Liver (tissue), 9 donors: Measurements from ENCODE around the gene HSPB9. TPM values are rescaled to one million over a fixed set of nuclear protein-coding genes. Genes with fewer than 3 reads are reported as not detected.
A peak's percentile ranks its signal among the peaks of the same experiment; 100 is the strongest.

Experiments used
- DNase-seq: peaks from one replicate; pipeline ENCODE4 v3.0.0-alpha.2; 2017; ENCODE audit warnings: low spot score
- H3K27ac ChIP-seq, 2 donors: one replicate each; pipeline ENCODE4 v1.7.0; 2013; ENCODE audit warnings: inconsistent platforms in 2 of 2, low read length in 2 of 2, control low read depth in 1 of 2, low read depth in 1 of 2, mild to moderate bottlenecking in 1 of 2
- H3K27me3 ChIP-seq, 4 donors: one replicate each; pipeline versions ENCODE4 v1.6.1 to v1.7.0; 2013; ENCODE audit warnings: low read length in 3 of 4, inconsistent platforms in 1 of 4, mild to moderate bottlenecking in 1 of 4, moderate library complexity in 1 of 4; ENCODE audit not compliant: control insufficient read depth in 4 of 4, insufficient read depth in 4 of 4
- H3K36me3 ChIP-seq, 4 donors: one replicate each; pipeline versions ENCODE4 v1.6.1 to v1.7.0; 2013; ENCODE audit warnings: low read length in 3 of 4, mild to moderate bottlenecking in 3 of 4, low read depth in 1 of 4, moderate library complexity in 1 of 4; ENCODE audit not compliant: control insufficient read depth in 4 of 4, insufficient read depth in 3 of 4
- H3K4me1 ChIP-seq, 4 donors: one replicate each; pipeline versions ENCODE4 v1.6.1 to v1.7.0; 2013; ENCODE audit warnings: low read length in 3 of 4, mild to moderate bottlenecking in 3 of 4, moderate library complexity in 1 of 4; ENCODE audit not compliant: control insufficient read depth in 4 of 4, insufficient read depth in 4 of 4
- H3K4me3 ChIP-seq, 3 donors: one replicate each; pipeline versions ENCODE4 v1.6.1 to v1.7.0; 2013; ENCODE audit warnings: low read length in 3 of 3, control low read depth in 1 of 3, low read depth in 1 of 3, mild to moderate bottlenecking in 1 of 3
- H3K9ac ChIP-seq, 2 donors: one replicate each; pipeline ENCODE4 v1.7.0; 2013; ENCODE audit warnings: low read length in 2 of 2, mild to moderate bottlenecking in 2 of 2, moderate library complexity in 2 of 2, control low read depth in 1 of 2, low read depth in 1 of 2
- H3K9me3 ChIP-seq, 4 donors: one replicate each; pipeline versions ENCODE4 v1.6.1 to v1.7.0; 2013; ENCODE audit warnings: low read length in 3 of 4; ENCODE audit not compliant: control insufficient read depth in 4 of 4
- ATF3 ChIP-seq: IDR thresholded peaks from 2 replicates; pipeline ENCODE4 v1.6.1; 2016; ENCODE audit warnings: antibody characterized with exemption
- CTCF ChIP-seq: fragments of 150-350 bp; IDR thresholded peaks from 2 replicates; pipeline ENCODE4 v1.5.1; 2017; ENCODE audit warnings: improper control_type of control experiment, low read depth, low read length; ENCODE audit not compliant: missing input control
- EGR1 ChIP-seq, 2 donors: IDR thresholded peaks; 2 replicates each; pipeline ENCODE4 v1.6.1; 2016 to 2018; ENCODE audit warnings: antibody characterized with exemption in 2 of 2, low read depth in 2 of 2
- FOXA1 ChIP-seq: IDR thresholded peaks from 2 replicates; pipeline ENCODE4 v1.6.1; 2016; ENCODE audit warnings: antibody characterized with exemption
- FOXA2 ChIP-seq: IDR thresholded peaks from 2 replicates; pipeline ENCODE4 v1.6.1; 2016; ENCODE audit warnings: antibody characterized with exemption
- GABPA ChIP-seq, 2 donors: IDR thresholded peaks in 1 of 2; conservative IDR thresholded peaks in 1 of 2; 2 replicates each; pipeline ENCODE4 v1.6.1; 2016; ENCODE audit warnings: antibody characterized with exemption in 2 of 2, mild to moderate bottlenecking in 1 of 2, moderate library complexity in 1 of 2
- HNF4A ChIP-seq, 2 donors: conservative IDR thresholded peaks; 2 replicates each; pipeline ENCODE4 v1.6.1; 2016; ENCODE audit warnings: antibody characterized with exemption in 2 of 2, mild to moderate bottlenecking in 2 of 2
- HNF4G ChIP-seq: IDR thresholded peaks from 2 replicates; pipeline ENCODE4 v1.6.1; 2016; ENCODE audit warnings: antibody characterized with exemption
- JUND ChIP-seq, 2 donors: IDR thresholded peaks; 2 replicates each; pipeline ENCODE4 v1.6.1; 2016; ENCODE audit warnings: antibody characterized with exemption in 2 of 2
- NR2F2 ChIP-seq: IDR thresholded peaks from 2 replicates; pipeline ENCODE4 v1.6.1; 2016; ENCODE audit warnings: antibody characterized with exemption
- RAD21 ChIP-seq, 2 donors: IDR thresholded peaks; 2 replicates each; pipeline ENCODE4 v1.6.1; 2016; ENCODE audit warnings: antibody characterized with exemption in 2 of 2, mild to moderate bottlenecking in 2 of 2
- REST ChIP-seq: IDR thresholded peaks from 2 replicates; pipeline ENCODE4 v1.6.1; 2016; ENCODE audit warnings: antibody characterized with exemption, mild to moderate bottlenecking
- RXRA ChIP-seq, 2 donors: IDR thresholded peaks; 2 replicates each; pipeline ENCODE4 v1.6.1; 2017 to 2018; ENCODE audit warnings: antibody characterized with exemption in 2 of 2, mild to moderate bottlenecking in 1 of 2
- SP1 ChIP-seq: IDR thresholded peaks from 2 replicates; pipeline ENCODE4 v1.6.1; 2018; ENCODE audit warnings: antibody characterized with exemption, mild to moderate bottlenecking
- TAF1 ChIP-seq: conservative IDR thresholded peaks from 2 replicates; pipeline ENCODE4 v1.6.1; 2016; ENCODE audit warnings: antibody characterized with exemption, mild to moderate bottlenecking
- YY1 ChIP-seq: IDR thresholded peaks from 2 replicates; pipeline ENCODE4 v1.6.1; 2016; ENCODE audit warnings: antibody characterized with exemption, mild to moderate bottlenecking
- WGBS: extraction: QIAGEN DNeasy Blood & Tissue Kit; methylation state at CpG from one replicate; pipeline ENCODE4 v1.1.7; 2013; 5-methylcytosine and 5-hydroxymethylcytosine counted together
- polyA plus RNA-seq, 2 donors: library from polyadenylated mRNA; stranded (reverse) in 1 of 2; unstranded in 1 of 2; fragments of 200-250 nt in 1 of 2; fragments of >200 nt in 1 of 2; fragmentation: Nextera tagmentation in 1 of 2; extraction: Ambion mirVana in 1 of 2; gene quantifications; one replicate each; pipeline versions ENCODE4 v1.2.1 to v1.2.3, GENCODE V29; 2013 to 2015
- total RNA-seq, 2 donors: library from RNA; depleted of rRNA; stranded (reverse); fragments of >200 nt; gene quantifications; one replicate each; pipeline ENCODE4 v1.2.3, GENCODE V29; 2014
- TF ChIP-seq, protein P1 (sequence below): IDR thresholded peaks from 2 replicates; pipeline ENCODE4 v1.6.1; 2016; ENCODE audit warnings: antibody characterized with exemption
- TF ChIP-seq, protein P2 (sequence below): IDR thresholded peaks from 2 replicates; pipeline ENCODE4 v1.6.1; 2016; ENCODE audit warnings: antibody characterized with exemption
- donor health status: healthy.
- donor health status: healthy.
- donor health status: healthy.
- donor health status: healthy.
- donor health status: healthy.

The HSPB9 gene
- total RNA-seq (under 1 TPM; 0.17 to 0.42 TPM), polyA plus RNA-seq (1 to 10 TPM in 1 of 2 donors, under 1 TPM in 1; 0.69 to 4.0 TPM)

DNA sequence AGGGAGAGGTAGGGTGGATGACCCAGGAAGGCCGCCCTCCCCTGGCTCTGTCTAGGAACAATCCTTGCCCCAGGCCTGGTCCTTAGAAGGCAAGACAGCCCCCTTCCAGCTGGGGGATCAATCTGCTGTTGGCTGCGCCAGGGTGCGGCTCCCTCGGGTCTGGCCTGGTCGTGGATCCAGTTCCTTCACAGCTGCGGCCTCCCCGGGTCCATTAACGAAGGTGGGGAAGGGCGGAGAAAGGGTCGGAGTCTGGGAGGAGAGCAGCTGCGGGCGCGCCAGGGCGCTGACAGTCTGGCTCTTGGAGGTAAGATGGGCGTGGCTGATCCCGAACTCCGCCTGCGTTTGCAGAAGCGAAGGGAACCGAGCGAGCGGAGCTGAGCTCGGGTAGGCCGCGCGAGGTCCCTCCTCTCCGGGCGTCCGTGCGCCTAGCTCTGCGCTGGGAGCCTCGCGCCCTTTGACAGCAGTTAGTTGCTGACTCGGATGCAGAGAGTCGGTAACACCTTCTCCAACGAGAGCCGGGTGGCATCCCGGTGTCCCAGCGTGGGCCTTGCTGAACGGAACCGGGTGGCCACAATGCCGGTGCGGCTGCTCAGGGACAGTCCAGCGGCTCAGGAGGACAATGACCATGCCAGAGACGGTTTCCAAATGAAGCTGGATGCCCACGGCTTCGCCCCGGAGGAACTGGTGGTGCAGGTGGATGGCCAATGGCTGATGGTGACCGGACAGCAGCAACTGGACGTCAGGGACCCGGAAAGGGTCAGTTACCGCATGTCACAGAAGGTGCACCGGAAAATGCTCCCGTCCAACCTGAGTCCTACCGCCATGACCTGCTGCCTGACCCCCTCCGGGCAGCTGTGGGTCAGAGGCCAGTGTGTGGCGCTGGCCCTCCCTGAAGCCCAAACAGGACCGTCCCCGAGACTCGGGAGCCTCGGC lies at the start of gene HSPB9:
Gene HSPB9 (plus strand): TSS at position 434 of the 933 bp plus-strand sequence. CDS start 47 bp downstream, at position 481.
- peak within 1 kb of the TSS; percentile 79 to 81 for H3K27ac ChIP-seq
- peak within 1 kb of the TSS in 1 of 2 donors; percentile 56 for H3K9ac ChIP-seq

More for the DNA sequence above, at the start of gene HSPB9:
- peaks cover 6 to 27% (median 17%) of the 10 kb centered on the region in 4 donors for H3K4me1 ChIP-seq
- peaks cover 8 to 25% (median 18%) of the 10 kb centered on the region in 4 donors for H3K36me3 ChIP-seq
- WGBS: 39% methylated on average over 61 of the region's 61 CpGs
- H3K4me3 ChIP-seq: peak within 1 kb of the TSS; percentile 21 to 61 (median 25)
- no peaks in the 10 kb centered on the region for H3K27me3 ChIP-seq
- no peak for DNase-seq
- TF ChIP-seq REST (peak; percentile 36), RAD21 (IDR thresholded peaks at IDR 0.05) (peak in 1 of 2 donors; percentile 44), HNF4A (conservative IDR thresholded peaks at IDR 0.05) (peak; percentile 28 to 73), CTCF (no peak), EGR1 (IDR thresholded peaks at IDR 0.05; ENCODE audit: low read depth in 2 of 2) (no peak), YY1 (peak; percentile 66), GABPA (IDR thresholded peaks at IDR 0.05 in 1 of 2, conservative IDR thresholded peaks at IDR 0.05 in 1 of 2) (peak in 1 of 2 donors; percentile 74), TAF1 (no peak), FOXA1 (no peak), JUND (IDR thresholded peaks at IDR 0.05) (no peak), ATF3 (no peak), SP1 (peak; percentile 53), RXRA (IDR thresholded peaks at IDR 0.05) (peak; percentile 43 to 82), FOXA2 (no peak), NR2F2 (peak; percentile 51), HNF4G (no peak)
- TF ChIP-seq, protein P1, sequence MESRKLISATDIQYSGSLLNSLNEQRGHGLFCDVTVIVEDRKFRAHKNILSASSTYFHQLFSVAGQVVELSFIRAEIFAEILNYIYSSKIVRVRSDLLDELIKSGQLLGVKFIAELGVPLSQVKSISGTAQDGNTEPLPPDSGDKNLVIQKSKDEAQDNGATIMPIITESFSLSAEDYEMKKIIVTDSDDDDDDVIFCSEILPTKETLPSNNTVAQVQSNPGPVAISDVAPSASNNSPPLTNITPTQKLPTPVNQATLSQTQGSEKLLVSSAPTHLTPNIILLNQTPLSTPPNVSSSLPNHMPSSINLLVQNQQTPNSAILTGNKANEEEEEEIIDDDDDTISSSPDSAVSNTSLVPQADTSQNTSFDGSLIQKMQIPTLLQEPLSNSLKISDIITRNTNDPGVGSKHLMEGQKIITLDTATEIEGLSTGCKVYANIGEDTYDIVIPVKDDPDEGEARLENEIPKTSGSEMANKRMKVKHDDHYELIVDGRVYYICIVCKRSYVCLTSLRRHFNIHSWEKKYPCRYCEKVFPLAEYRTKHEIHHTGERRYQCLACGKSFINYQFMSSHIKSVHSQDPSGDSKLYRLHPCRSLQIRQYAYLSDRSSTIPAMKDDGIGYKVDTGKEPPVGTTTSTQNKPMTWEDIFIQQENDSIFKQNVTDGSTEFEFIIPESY: no peak
- TF ChIP-seq, protein P2, sequence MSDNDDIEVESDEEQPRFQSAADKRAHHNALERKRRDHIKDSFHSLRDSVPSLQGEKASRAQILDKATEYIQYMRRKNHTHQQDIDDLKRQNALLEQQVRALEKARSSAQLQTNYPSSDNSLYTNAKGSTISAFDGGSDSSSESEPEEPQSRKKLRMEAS: no peak
- H3K9me3 ChIP-seq: no peaks in the 10 kb centered on the region
